HT-29 (cell line): ENCODE data around the gene MAP7D1. TPM values are rescaled to one million over a fixed set of nuclear protein-coding genes. Genes with fewer than 3 reads are reported as not detected.
"Not testable (repeated sequence)": the region's sequence is repeated elsewhere in the genome, so short reads cannot be mapped to it uniquely, and the experiment has no call there.

ENCODE experiments used
- DNase-seq: peaks from one replicate; pipeline ENCODE4 v3.0.0-alpha.2; 2015; ENCODE audit warnings: low spot score
- total RNA-seq: library from RNA; depleted of rRNA; stranded (reverse); fragments of >200 nt; shearing (Covaris generic); gene quantifications from 2 replicates; pipeline ENCODE4 v1.2.3, GENCODE V29; 2014

MAP7D1 gene
- total RNA-seq, 1 experiment from 2014 or later, result 76.6 TPM

- peak; percentile 29 for DNase-seq
Observed at GRCh38 chr1:36199934-36200741, 44.2 kb downstream of the MAP7D1 start.

GRCh38 chr1:36203027-36203553, 47.1 kb downstream of the MAP7D1 start:
- DNase-seq, result no peak

- DNase-seq, result no peak
Observed at GRCh38 chr1:36203554-36204346, 47.8 kb downstream of the MAP7D1 start.

DNA sequence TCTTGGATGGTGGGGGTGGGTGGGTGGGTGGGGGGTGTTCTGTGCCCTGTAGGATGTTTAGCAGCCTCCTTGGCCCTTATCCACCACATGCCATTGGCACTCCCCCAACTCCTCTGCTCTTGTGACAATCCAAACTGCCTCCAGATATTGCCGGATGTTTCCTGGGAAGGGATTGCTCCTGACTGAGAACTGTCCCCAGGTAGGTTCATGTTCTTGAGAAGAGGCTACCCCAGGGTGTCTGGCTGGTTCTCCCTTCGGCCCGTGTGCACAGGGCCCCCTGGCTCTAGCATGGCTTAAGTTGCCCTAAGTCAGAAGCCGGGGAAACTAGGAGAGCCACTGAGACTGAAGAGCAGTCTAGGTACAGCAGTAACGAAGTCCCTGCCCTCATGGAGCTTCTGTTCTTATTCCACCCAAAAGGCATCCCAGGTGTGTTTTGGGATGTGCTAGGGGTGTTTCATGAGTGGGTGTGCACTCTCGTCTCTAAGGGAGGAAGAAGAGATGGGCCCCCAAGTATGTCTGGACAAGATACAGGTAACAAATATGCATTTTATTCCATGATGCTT, 48.5 kb downstream of the MAP7D1 start:
- DNase-seq, result no peak

DNA sequence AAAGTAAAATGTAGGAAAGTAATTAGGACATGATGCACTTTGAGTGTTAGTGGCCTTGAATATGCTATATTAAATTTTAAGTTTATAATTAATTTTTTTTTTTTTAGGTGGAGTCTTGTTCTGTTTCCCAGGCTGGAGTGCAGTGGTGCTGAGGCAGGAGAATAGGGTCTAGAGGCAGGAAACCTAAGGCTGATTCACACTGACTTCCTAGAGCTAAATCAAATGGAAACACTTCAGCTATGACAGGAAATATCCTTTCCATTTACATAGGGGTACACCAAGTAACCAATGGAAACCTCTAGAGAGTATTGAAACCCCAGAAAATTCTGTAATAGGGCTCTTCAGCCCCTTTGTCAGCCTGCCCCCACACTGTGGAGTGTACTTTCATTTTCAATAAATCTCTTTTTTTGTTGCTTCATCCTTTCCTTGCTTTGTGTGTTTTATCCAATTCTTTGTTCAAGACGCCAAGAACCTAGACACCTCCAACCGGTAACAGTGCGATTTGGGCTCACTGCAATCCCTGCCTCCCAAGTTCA, 50.4 kb downstream of the MAP7D1 start:
- no peak for DNase-seq

- no peak for DNase-seq
Observed at GRCh38 chr1:36207339-36207738, 51.4 kb downstream of the MAP7D1 start.

- DNase-seq, result no peak
Observed at GRCh38 chr1:36208978-36209703, 53.2 kb downstream of the MAP7D1 start.

DNA sequence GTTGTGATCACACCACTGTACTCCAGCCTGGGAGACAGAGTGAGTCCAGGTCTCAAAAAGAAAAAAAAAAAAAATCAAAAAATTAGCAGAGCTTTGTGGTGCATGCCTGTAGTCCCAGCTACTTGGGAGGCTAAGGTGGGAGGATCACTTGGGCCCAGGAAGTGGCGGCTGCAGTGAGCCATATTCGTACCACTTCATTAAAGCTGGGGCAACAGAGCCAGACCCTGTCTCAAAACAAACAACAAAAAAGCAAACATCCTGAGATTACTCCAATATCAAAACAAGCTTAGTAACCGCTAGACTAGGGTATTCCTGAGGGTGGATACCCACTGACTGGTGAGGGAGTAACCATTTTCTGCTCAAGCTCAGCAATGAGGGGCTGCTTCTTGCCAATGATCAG, 55.3 kb downstream of the MAP7D1 start:
- DNase-seq, result no peak

DNA sequence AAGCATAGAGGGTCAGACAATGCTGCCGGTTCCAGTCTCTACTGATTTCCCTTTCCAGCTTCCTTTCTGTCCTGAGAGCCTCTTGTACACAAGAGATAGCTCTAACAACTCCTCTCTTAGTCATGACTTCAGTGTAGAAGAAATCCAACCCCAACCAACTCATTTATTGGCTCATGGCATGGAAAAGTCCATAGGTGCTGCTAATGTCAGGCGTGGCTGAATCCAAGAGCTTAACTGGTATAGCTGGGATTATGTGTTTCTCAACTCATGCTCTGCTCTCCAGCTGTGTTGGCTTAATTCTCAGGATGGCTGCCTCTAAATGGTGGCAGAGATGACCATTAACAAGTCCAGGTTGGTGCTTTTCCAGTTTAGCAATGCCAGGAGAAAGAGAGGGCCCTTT, 55.9 kb downstream of the MAP7D1 start:
- no peak for DNase-seq

- DNase-seq, result peak; percentile 23
Observed at GRCh38 chr1:36212782-36213181, 56.8 kb downstream of the MAP7D1 start.

DNA sequence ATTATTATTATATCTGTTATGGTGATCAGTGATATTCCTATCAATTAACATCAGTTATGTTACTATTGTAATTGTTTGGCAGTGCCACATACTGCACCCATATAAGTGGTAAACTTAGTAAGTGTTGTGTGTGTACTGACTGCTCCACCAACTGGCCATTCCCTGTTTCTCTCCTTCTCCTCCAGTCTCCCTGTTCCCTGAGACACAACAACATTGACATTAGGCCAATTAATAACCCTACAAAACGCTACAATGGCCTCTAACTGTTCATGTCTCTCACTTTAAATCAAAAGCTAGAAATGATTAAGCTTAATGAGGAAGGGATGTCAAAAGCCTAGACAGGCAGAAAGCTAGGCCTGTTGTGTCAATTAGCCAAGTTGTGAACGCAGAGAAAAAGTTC, 61.7 kb downstream of the MAP7D1 start:
- peak; percentile 55 for DNase-seq

DNA sequence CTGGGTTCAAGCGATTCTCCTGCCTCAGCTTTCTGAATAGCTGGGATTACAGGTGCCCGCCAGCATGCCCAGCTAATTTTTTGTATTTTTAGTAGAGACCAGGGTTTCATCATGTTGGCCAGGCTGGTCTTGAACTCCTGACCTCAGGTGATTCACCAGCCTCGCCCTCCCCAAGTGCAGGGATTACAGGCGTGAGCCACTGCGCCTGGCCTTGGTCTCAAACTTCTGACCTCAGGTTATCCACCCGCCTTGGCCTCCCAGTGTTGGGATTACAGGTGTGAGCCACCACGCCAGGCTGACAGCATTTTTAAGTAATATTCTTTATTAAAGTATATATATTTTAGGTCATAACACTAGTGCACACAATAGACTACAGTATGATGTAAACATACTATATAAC, 65.9 kb downstream of the MAP7D1 start:
- not testable (repeated sequence) for DNase-seq

DNA sequence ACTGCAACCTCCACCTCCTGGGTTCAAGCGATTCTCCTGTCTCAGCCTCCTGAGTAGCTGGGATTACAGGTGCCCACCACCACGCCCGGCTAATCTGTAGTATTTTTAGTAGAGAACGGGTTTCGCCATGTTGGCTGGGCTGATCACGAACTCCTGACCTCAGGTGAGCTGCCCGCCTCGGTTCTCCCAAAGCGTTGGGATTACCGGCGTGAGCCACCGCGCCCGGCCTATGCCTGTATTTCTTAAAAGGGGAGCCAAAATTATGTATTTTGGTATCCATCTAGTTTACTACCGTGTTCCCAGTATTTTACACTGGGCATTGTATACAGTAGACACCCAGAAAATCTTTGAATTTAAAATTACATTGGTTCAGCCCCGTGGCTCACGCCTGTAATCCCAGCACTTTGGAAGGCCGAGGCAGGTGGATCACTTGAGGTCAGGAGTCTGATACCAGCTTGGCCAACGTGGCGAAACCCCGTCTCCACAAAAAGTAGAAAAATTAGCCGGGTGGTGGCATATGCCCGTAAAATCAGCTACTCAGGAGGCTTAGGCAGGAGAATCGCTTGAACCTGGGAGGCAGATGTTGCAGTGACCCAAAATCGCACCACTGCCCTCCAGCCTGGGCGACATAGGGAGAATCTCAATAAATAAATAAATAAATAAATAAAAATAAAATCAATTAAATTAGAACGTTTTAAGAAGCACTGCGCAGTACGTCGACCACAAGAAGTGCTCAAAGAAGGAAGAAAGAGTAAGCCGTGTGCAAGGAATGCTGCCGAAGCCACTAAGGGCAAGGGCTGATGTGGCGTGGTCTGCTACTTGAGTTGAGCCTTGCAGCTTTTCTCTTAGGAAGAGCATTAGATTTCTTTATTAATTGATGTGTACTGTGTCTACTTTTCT, 66.8 kb downstream of the MAP7D1 start:
- no peak for DNase-seq

DNA sequence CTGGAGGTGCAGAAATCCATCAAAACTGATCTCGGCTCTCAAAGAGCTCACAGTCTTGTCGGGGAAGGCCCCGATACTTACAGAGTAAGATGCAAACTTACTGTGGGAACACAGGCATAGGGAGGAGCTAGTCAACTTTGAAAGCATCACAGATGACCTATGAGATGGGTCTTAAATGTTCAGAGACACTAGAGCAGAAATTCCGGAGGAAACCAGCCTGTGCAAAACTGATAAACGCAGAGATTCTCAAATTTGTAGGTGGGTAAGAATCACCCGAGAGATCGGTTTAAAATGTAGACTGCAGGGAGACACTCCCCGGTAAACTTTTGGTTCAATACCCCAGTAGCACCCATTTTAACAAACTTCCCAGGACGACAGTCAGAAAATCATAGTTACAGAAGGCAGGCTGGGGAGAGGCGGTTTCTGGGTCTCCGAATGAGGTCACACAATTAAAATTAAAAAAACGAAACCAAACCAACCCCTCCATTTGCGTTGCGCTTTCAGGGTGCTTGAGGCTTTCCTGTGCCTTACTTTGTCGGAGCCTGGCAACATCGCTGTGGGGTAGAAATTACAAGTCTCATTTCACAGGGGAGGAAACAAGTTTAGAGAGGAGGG, 67.5 kb downstream of the MAP7D1 start:
- peak; percentile 40 for DNase-seq

DNA sequence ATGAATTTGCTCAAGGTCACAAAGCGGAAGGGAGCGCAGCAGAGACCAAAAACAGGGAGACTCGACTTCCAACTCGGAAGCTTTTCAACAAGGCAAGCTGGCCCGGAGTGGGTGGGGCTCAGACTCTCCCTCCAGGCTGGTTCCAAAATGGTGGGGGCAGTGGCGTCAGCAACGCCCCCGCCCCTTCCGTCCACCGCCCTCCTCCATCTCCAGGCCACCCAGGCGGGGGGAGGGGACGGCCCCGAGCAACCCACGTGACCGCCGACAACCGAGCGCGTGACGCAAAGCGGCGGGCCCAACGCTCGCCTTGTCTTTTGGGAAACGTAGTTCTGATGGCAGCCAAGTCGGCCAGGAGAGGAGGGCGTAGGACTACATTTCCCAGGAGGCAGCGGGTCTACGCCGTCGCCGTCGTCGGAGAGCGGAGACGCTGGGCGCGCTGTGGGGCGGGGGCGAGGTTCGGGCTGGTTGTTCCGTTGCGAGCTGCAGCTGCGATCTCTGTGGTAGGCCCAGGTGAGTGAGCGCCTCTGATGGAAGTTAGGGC, 68.1 kb downstream of the MAP7D1 start, which contains the start of gene THRAP3:
Gene THRAP3, plus strand, starts transcription at position 448 of the 541 bp plus-strand sequence. CDS start 58,121 bp downstream, outside the sequence.
- peak; percentile 98 for DNase-seq

DNA sequence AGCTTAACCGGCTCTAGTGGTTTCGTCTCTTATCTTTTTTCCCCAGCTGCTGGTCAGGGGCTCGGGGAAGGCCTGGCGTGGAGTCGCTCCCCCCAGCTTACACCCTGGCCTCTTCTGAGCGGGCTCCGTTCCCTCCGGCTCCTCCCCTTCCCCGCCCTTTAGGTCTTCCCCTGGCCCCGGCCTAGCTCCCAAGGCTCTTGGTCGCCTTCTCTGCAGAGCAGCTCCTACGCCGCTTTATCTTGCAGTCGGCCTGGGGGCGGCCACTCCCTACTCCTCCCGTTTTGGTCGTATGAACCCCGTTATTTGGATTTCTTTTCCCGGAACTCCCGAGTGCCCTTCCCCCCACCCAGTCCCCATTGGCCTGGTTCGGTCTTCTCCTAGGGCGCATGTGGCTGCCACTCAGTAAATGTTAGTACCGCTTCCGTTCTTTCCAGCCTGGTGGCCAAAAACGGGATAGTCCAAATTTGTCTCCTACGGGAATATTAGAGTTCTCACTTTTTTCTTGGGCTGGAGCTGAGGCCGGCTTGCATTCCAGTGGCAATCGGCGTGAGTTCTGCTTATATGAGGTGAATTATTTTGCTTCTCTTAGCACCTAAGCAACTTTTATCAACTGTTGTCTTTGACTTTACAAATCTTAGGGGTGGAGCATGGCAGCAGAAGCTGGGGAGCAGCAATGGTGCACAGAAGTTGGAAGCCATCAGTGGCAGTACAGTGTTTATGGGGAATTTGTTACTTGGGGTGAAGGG, 68.8 kb downstream of the MAP7D1 start:
- DNase-seq, result peak; percentile 92

DNA sequence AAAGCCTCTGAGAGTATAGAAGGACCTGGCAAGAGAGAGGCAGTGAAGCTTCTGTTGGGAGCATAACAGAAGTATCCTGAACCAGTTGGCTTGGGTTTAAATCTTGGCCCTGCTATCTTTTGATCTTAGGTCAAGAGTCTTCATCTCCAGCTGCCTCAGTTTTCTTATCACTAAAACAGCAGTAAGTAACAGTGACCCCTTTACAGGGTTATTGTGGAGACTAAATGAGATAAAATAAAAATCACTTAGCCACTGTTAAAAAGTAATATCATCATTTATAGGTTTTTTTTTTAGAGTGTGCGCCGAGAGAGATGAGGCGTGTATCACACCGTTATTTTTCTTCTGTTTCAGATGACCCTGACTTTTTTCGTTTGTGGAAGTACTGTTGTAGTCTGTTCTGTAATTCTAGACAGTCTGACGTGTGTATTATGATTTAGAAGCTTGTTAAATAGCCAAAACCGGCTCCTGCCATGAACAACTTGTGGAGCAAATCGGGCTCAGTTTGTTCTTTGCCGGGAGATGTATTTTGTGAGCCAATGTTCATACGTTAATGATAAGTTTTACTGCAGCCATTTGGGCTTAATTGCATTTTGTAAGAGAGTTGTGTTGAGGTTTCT, 69.4 kb downstream of the MAP7D1 start:
- DNase-seq, result no peak

DNA sequence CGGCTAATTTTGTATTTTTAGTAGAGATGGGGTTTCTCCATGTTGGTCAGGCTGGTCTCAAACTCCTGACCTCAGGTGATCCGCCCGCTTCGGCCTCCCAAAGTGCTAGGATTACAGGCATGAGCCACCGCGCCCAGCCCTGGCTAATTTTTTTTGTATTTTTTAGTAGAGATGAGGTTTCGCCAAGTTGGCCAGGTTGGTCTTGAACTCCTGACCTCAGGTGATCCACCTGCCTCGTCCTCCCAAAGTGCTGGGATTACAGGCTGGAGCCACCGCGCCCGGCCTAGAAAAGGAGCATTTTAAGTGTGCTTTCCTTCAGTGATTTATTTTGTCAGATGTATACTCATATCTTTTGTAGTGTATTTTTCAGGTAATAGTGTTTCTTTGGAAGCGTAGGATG, 74.3 kb downstream of the MAP7D1 start:
- not testable (repeated sequence) for DNase-seq
